NCI-H510A treated with DMSO at 0.1 percent for 48 hours (cell line): ENCODE data around the gene JPT1.
A peak's percentile ranks its signal among the peaks of the same experiment; 100 is the strongest.
"Not testable (repeated sequence)": the region's sequence is repeated elsewhere in the genome, so short reads cannot be mapped to it uniquely, and the experiment has no call there.

Source experiments
- DNase-seq: peaks from one replicate; lab custom pipeline; 2025; lab: John Stamatoyannopoulos, UW

JPT1 gene

GRCh38 chr17:75155191-75155601, 884 bp upstream of the JPT1 start:
- DNase-seq: no peak

GRCh38 chr17:75153780-75154194, 525 bp downstream of the JPT1 start:
- no peak for DNase-seq

DNA sequence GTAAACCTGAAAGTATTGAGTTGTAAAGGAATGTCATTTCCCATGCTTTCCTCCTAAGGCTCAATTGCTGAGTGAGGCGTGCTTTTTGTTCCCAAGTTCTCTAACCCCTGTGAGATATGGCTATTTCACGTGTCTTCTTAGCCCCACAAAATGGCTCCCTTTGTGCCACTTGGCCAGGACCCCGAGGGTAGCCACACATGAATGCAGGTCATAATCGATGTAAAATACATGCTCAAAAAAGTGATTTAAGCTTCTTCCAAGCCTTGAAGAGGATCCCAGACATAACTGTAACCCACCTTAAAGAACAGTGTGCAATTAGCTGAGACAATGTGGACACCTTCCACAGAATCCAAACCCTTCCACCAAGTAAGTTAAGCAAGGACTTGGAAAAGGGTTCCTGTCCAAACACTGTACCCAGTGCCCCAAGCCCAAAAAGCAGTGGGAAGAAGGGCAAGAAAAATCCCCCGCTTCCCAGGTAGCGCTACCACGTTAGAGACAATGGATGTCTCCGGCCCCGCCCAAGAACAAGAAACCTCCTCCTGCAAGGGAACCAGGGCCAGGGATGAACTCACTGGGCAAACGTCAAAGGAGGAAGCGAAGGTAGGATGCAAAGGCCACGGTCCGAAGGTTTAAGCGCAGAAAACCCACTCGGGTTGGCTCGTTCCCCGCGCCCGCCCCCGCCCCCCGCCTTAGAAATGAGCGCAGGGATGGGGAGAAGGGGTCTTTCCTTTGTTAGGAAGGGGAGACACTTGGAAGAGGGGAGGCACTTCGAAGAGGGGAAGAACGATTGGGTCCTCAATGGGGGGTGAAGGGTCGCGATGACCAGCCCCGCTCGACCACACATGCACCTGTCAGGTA, 1.2 kb downstream of the JPT1 start:
- DNase-seq: peak; percentile 38

GRCh38 chr17:75152523-75152921, 1.8 kb downstream of the JPT1 start:
- DNase-seq: no peak

GRCh38 chr17:75151930-75152329, 2.4 kb downstream of the JPT1 start:
- peak; percentile 39 for DNase-seq

DNA sequence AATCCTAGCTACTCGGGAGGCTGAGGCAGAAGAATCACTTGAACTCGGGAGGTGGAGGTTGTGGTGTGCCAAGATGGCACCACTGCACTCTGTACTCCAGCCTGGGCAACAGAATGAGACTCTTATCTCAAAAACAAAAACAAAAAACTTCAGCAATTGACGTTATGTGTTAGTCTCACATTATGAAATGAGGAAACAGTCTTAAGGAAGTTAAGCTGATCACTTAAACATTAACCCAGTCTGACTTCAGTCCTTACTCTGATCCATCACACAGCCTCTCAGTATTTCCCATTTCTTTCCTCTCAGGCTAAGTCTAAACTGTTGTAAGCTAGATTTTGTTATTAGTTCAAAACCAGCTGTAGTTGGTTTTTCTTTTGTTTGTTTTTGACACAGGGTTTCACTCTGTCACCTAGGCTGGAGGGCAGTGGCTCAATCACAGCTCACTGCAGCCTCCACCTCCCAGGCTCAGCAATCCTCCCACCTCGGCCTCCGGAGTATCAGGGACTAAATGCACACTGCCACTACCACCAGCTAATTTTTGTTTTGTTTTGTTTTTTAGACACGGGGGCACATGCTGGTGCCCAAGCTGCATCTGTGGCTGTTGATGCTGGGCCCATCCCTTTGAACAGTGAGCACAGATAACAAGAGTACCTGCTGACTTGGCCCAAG, 6.3 kb downstream of the JPT1 start:
- DNase-seq: no peak

- no peak for DNase-seq
These were observed 7.7 kb downstream of the JPT1 start for GRCh38 chr17:75146592-75146991.

- DNase-seq: no peak
These were observed 9.3 kb downstream of the JPT1 start for GRCh38 chr17:75144816-75145512.

GRCh38 chr17:75142236-75142971, 11.9 kb downstream of the JPT1 start:
- no peak for DNase-seq

GRCh38 chr17:75138519-75138918, 15.8 kb downstream of the JPT1 start:
- DNase-seq: peak; percentile 29

GRCh38 chr17:75137762-75138161, 16.6 kb downstream of the JPT1 start:
- DNase-seq: not testable (repeated sequence)

GRCh38 chr17:75135946-75136345, 18.4 kb downstream of the JPT1 start:
- DNase-seq: no peak

- DNase-seq: no peak
These were observed 18.9 kb downstream of the JPT1 start for GRCh38 chr17:75135452-75135851.

DNA sequence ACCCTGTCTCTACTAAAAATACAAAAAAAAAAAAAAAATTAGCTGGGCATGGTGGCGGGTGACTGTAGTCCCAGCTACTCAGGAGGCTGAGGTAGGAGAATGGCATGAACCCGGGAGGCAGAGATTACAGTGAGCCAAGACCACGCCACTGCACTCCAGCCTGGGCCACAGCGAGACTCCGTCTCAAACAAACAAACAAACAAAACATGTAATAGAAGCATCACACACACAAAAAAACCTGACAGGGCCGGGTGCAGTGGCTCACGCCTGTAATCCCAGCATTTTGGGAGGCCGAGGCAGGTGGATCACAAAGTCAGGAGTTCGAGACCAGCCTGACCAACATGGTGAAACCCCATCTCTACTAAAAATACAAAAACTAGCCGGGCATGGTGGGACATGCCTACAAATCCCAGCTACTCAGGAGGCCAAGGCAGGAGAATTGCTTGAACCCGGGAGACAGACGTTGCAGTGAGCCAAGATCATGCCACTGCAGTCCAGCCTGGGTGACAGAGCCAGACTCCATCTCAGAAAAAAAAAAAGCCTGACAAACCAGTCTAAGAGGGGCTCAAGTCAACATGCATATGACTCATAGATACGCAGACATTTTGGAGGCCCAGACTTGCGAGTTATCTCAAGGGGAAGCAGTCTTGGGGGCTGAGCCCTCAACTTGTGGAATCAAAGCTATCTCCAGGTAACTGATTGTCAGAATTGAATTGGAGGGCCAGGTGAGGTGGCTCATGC, 20.5 kb downstream of the JPT1 start:
- not testable (repeated sequence) for DNase-seq

- no peak for DNase-seq
These were observed 21.3 kb downstream of the JPT1 start for GRCh38 chr17:75133001-75133400.

GRCh38 chr17:75132018-75133000, 22.0 kb downstream of the JPT1 start:
- not testable (repeated sequence) for DNase-seq

- DNase-seq: peak; percentile 69
These were observed 22.9 kb downstream of the JPT1 start, which contains the start of gene NT5C for GRCh38 chr17:75131278-75132017. Gene NT5C, minus strand, starts transcription at chr17:75131742. Its CDS starts 35 bp downstream, at chr17:75131707.

GRCh38 chr17:75130632-75131277, 23.6 kb downstream of the JPT1 start:
- DNase-seq: peak; percentile 67
